ENCODE results near the gene RBP7.

The RBP7 gene

GRCh38 chr1:9996624-9997582 lies at the start of gene RBP7:
RBP7 (plus strand) TSS chr1:9997228; CDS start chr1:9997259, 31 bp downstream.
- ChIA-PET POLR2A (no interaction called here), CTCF (no interaction called here)
- peak; percentile 13 for DNase-seq (ENCODE audit: extremely low spot score)
- TF ChIP-seq SP1 (IDR thresholded peaks at IDR 0.05) (no peak), ZNF384 (IDR thresholded peaks at IDR 0.05) (no peak), LEF1 (IDR thresholded peaks at IDR 0.05; ENCODE audit: borderline replicate concordance) (no peak), ELF4 (IDR thresholded peaks at IDR 0.05) (no peak), CTBP1 (IDR thresholded peaks at IDR 0.05; ENCODE audit: borderline replicate concordance) (no peak), TARDBP (IDR thresholded peaks at IDR 0.05) (no peak), SUZ12 (IDR thresholded peaks at IDR 0.05) (no peak), FOXK2 (IDR thresholded peaks at IDR 0.05) (no peak), NFRKB (IDR thresholded peaks at IDR 0.05) (no peak), BHLHE40 (IDR thresholded peaks at IDR 0.05; ENCODE audit: borderline replicate concordance) (no peak), HDGF (IDR thresholded peaks at IDR 0.05; ENCODE audit: borderline replicate concordance) (no peak), FOXA1 (IDR thresholded peaks at IDR 0.05) (no peak)
- TF ChIP-seq, protein P1, sequence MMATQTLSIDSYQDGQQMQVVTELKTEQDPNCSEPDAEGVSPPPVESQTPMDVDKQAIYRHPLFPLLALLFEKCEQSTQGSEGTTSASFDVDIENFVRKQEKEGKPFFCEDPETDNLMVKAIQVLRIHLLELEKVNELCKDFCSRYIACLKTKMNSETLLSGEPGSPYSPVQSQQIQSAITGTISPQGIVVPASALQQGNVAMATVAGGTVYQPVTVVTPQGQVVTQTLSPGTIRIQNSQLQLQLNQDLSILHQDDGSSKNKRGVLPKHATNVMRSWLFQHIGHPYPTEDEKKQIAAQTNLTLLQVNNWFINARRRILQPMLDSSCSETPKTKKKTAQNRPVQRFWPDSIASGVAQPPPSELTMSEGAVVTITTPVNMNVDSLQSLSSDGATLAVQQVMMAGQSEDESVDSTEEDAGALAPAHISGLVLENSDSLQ (IDR thresholded peaks at IDR 0.05) = no peak

GRCh38 chr1:9957726-9958125 lies 39.3 kb upstream of the RBP7 start:
- ChIA-PET POLR2A (no interaction called here), CTCF (no interaction called here)
- no peak for DNase-seq (ENCODE audit: extremely low spot score)
- TF ChIP-seq ELF4 (IDR thresholded peaks at IDR 0.05) = no peak
- TF ChIP-seq, protein P1 (IDR thresholded peaks at IDR 0.05) = no peak
- no peak for TF ChIP-seq TARDBP (IDR thresholded peaks at IDR 0.05)
- no peak for TF ChIP-seq ARNT (IDR thresholded peaks at IDR 0.05)

GRCh38 chr1:9960011-9960410 lies 37.0 kb upstream of the RBP7 start:
- POLR2A ChIA-PET = no interaction called here
- CTCF ChIA-PET = no interaction called here
- no peak for TF ChIP-seq ELF4 (IDR thresholded peaks at IDR 0.05)
- TF ChIP-seq HDGF (IDR thresholded peaks at IDR 0.05; ENCODE audit: borderline replicate concordance) = no peak
- TF ChIP-seq CTBP1 (IDR thresholded peaks at IDR 0.05; ENCODE audit: borderline replicate concordance) = no peak
- TF ChIP-seq L3MBTL2 (conservative IDR thresholded peaks at IDR 0.05) = no peak
- no peak for TF ChIP-seq ARNT (IDR thresholded peaks at IDR 0.05)
- TF ChIP-seq, protein P1 (IDR thresholded peaks at IDR 0.05) = no peak
- TF ChIP-seq FOXA1 (IDR thresholded peaks at IDR 0.05) = no peak
- no peak for TF ChIP-seq FOXK2 (IDR thresholded peaks at IDR 0.05)
- no peak for TF ChIP-seq ZNF384 (IDR thresholded peaks at IDR 0.05)
- no peak for TF ChIP-seq SP1 (IDR thresholded peaks at IDR 0.05)
- TF ChIP-seq BHLHE40 (IDR thresholded peaks at IDR 0.05; ENCODE audit: borderline replicate concordance) = no peak
- no peak for TF ChIP-seq FOXM1 (IDR thresholded peaks at IDR 0.05; ENCODE audit: borderline replicate concordance)
- no peak for TF ChIP-seq TARDBP (IDR thresholded peaks at IDR 0.05)
- no peak for TF ChIP-seq NFRKB (IDR thresholded peaks at IDR 0.05)
- no peak for TF ChIP-seq LEF1 (IDR thresholded peaks at IDR 0.05; ENCODE audit: borderline replicate concordance)
- DNase-seq (ENCODE audit: extremely low spot score) = no peak

DNA sequence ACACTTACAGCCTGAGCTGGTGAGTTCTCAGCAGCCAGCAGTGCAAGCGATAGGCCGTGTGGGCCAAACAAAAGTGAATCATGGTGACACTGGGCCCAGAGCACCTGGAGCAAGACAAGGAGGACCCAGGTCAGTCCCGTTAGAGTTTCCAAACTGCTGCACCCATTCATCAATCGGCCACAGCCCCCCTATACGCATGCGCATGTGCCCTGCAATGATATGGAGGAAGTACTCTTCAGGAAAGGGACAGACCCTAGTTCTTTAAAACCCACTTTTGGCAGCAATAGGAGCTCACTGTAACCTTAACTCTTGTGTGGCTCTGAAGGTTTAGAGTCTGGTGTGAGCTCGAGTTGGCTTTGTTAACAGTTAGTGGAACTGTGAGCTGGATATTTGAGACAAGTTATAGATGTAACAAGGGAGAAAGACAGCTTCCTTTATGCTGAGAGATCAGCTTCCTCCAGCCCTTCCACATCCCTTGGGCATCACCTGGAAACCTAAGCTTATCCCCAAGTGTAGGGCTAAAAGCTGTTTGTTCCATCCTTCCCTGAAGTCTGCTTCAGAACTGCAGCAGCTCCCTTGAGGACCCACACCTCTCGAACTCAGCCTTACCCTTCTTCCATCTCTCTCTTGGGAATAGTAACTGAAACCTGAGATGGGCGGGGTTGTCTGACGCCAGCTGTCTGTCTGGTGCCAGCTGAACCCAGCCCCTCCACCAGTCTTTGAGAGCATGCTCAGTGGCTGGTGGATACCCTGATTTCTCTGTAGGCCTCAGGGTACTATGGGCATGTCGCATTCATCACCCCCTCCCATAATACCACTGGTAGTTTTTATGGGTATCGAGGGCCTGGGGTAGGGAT lies 36.1 kb upstream of the RBP7 start:
- ChIA-PET POLR2A (interaction anchor here (1.2 kb wide), 1 partner anchor 32 kb away, joined by 4 read pairs; no protein-coding TSS in a partner anchor), CTCF (interaction anchor here (0.7 kb wide), 1 partner anchor 192 kb away, joined by 3 read pairs; no protein-coding TSS in a partner anchor)
- peak; percentile 15 for DNase-seq (ENCODE audit: extremely low spot score)
- TF ChIP-seq CTBP1 (IDR thresholded peaks at IDR 0.05; ENCODE audit: borderline replicate concordance) = no peak
- TF ChIP-seq, protein P1 (IDR thresholded peaks at IDR 0.05) = peak; percentile 30; the same call in 1 of the 2 replicates

GRCh38 chr1:9984253-9984652 lies 12.8 kb upstream of the RBP7 start:
- no peak for TF ChIP-seq LEF1 (IDR thresholded peaks at IDR 0.05; ENCODE audit: borderline replicate concordance)
- TF ChIP-seq ARNT (IDR thresholded peaks at IDR 0.05) = no peak
- no peak for TF ChIP-seq CTBP1 (IDR thresholded peaks at IDR 0.05; ENCODE audit: borderline replicate concordance)
- no peak for TF ChIP-seq FOXA1 (IDR thresholded peaks at IDR 0.05)
- TF ChIP-seq ZNF384 (IDR thresholded peaks at IDR 0.05) = no peak
- TF ChIP-seq SUZ12 (IDR thresholded peaks at IDR 0.05) = no peak
- TF ChIP-seq ELF4 (IDR thresholded peaks at IDR 0.05) = no peak
- TF ChIP-seq BHLHE40 (IDR thresholded peaks at IDR 0.05; ENCODE audit: borderline replicate concordance) = no peak
- no peak for TF ChIP-seq SP1 (IDR thresholded peaks at IDR 0.05)
- TF ChIP-seq FOXM1 (IDR thresholded peaks at IDR 0.05; ENCODE audit: borderline replicate concordance) = no peak
- TF ChIP-seq FOXK2 (IDR thresholded peaks at IDR 0.05) = no peak
- TF ChIP-seq, protein P1 (IDR thresholded peaks at IDR 0.05) = no peak
- TF ChIP-seq NFRKB (IDR thresholded peaks at IDR 0.05) = no peak
- no peak for TF ChIP-seq HDGF (IDR thresholded peaks at IDR 0.05; ENCODE audit: borderline replicate concordance)
- TF ChIP-seq L3MBTL2 (conservative IDR thresholded peaks at IDR 0.05) = no peak
- TF ChIP-seq TARDBP (IDR thresholded peaks at IDR 0.05) = no peak
- ChIA-PET CTCF (no interaction called here), POLR2A (no interaction called here)
- no peak for DNase-seq (ENCODE audit: extremely low spot score)
